Measurements from ENCODE around the gene SLC25A30.

The SLC25A30 gene, protein sequence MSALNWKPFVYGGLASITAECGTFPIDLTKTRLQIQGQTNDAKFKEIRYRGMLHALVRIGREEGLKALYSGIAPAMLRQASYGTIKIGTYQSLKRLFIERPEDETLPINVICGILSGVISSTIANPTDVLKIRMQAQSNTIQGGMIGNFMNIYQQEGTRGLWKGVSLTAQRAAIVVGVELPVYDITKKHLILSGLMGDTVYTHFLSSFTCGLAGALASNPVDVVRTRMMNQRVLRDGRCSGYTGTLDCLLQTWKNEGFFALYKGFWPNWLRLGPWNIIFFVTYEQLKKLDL

GRCh38 chr13:45417790-45418534 lies at the start of gene SLC25A30:
TSS of gene SLC25A30 (minus strand) at chr13:45418373. CDS start at chr13:45411425, 6,948 bp downstream.
- peak; percentile 92 for DNase-seq (ENCODE audit: low read depth)

- no peak for DNase-seq (ENCODE audit: low read depth)
These were observed 48.2 kb upstream of the SLC25A30 start for GRCh38 chr13:45466359-45466758.

DNA sequence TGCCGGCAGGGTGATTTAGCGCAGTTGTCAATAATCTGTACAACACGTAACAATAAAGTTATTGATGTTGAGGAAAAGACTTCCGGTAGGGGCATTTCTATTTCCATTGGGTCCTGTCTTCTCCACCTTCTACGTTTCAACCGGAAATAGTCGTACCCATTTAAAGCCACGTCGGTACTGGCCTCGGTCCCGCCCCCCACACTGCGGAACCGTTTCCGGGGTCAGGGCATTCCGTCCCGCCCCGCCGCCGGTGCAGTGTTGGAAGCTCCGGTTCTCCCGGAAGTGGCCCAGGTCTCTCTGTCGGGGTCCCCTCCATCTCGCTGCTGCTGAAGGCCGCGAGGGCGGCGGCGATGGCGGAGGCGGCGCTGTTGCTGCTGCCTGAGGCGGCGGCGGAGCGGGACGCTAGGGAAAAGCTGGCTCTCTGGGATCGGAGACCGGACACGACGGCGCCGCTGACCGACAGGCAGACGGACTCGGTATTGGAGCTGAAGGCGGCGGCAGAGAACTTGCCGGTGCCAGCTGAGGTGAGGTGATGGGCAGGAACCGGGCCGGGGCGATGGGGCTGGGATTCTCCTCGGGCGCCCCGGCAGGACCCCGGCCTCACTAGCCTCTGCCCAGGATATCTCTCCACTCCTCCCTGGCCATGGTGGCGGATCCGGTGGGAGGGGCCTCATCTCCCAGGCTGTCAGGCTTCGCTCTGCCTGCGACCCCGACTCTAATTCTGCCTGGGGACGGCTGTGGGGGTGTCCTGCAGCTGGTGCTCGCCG lies 46.7 kb upstream of the SLC25A30 start, which contains the start of gene COG3:
Gene COG3, plus strand, starts transcription at position 253 of the 767 bp plus-strand sequence. Its CDS starts 98 bp downstream, at position 351.
- peak; percentile 93 for DNase-seq (ENCODE audit: low read depth)

DNA sequence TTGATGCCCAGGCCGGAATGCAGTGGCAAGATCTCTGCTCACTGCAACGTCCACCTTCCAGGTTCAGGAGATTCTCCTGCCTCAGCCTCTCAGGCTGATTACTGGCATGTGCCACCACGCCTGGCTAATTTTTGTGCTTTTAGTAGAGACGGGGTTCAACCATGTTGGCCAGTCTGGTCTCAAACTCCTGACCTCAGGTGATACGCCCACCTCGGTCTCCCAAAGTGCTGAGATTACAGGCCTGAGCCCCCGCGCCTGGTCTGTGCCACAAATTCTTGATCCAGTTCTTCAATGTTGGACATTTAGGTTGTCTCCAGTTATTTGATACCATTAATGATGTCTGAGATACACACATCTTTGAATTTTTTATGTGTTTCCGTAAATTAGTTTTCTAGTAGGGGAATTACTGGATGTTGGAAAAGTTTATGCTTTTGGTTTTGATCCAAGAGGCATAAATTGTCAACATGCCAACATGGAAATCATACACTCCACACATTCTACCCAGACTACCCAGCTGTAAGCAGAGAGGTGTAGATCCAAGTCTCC lies 46.0 kb upstream of the SLC25A30 start:
- DNase-seq (ENCODE audit: low read depth), result no peak

DNA sequence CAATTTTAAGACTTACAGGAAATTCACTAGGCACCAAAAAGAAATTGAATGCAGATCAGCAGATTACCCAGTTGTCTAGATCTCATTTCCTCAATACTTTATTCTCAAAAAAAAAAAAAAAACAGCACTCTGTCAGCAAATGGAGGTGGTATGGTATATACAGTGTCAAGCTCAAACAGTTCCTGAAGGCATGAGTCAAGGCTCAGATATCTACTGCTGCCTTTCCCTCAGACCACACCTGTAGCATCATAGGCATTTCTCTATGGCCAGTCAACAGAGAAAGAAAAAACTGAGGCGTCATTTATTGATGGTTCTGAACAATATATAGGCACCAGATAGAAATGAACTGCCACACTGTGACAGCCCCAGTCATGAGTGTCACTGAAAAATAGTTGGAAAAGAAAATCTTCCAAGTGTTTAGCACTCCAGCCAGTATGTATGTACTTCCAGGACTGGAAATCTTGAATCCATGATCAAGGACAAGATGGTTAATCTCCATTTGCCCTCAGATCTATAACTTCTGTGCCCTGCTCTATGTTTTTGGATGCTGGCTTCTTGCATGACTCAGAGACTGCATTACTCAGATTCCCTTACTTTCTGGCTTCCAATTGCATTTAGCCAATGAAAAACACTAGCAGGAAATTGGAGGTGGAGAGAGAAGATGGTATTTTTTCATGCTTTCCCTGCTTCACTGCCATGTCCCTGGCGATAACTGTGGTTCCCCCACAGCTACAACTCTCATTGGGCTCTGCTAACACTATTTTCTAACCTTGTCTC lies 38.2 kb upstream of the SLC25A30 start:
- no peak for DNase-seq (ENCODE audit: low read depth)

GRCh38 chr13:45454204-45454603 lies 36.0 kb upstream of the SLC25A30 start:
- no peak for DNase-seq (ENCODE audit: low read depth)

GRCh38 chr13:45451282-45451681 lies 33.1 kb upstream of the SLC25A30 start:
- no peak for DNase-seq (ENCODE audit: low read depth)

DNA sequence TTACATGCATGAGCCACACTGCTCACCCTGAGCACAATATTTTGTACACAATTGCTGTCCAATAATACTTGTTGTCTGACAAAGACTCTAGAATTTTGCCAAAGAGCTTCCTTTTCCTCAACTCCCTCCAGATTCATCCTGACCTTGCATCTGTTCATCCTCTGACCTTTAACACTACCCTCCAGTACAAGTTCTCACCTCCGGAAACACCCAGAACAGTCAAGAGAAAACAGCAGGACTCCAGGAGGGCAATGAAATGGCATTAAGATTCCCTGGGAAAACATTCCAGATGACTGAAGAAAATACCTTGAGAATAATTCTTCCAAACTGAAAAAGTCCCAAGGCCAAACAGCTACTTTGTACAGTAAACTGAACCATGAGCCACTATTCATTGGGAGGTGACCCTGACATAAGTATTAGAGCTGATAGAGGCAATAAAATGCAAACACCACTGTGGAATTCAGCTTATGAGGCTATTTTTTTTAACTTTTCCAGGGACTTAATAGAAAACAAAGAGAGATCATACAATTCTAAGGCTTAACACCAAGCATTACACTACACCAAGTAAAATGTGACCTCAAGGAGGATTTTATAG lies 30.9 kb upstream of the SLC25A30 start:
- DNase-seq (ENCODE audit: low read depth), result no peak

DNA sequence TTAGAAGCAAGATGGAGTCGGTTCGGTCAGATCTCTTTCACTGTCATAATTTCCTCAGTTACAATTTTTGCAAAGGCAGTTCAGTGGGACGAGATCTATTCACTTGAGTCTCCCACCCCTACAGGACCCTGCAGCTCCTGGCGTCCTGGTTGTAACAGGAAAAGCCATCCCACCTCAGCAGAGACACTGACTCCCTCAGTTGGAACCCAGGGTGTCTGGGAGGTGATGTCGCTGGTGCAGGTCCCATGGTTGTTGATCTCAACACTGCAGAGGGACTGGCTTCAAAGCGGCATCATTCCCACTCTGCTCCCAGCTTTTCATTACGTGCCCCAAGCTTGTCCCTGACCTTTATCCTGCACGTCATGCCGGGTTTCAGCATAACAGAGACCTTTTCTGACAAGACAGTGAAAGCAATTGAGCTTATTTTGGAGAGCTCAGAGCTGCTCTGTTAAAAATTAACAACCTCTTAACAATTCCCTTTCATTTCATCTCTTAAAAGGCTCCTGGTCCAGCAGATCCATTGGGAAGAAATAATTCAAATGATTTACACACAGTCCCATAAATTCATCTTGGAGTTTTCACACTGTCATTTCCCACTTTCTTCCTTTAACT lies 29.0 kb upstream of the SLC25A30 start:
- no peak for DNase-seq (ENCODE audit: low read depth)

GRCh38 chr13:45446181-45446580 lies 28.0 kb upstream of the SLC25A30 start:
- DNase-seq (ENCODE audit: low read depth), result no peak

GRCh38 chr13:45445053-45445452 lies 26.9 kb upstream of the SLC25A30 start:
- no peak for DNase-seq (ENCODE audit: low read depth)

DNA sequence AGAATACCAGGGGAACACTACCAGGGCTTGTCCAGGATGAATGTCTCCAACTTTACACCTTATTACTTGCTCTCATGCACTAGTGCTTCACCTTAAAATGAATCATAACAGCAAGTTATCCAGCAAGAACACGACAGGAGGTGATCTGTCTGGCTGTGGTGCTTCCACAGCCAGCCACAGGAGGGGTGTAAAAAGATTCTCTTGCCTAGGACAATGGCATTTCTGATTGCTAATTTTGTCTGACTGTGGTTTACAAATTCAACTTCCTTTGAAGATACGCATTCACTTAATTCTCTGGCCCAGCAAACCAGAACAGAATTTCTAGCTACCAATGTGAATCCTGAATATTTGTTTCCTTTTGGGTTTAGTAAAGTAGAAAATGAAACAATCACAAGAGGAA lies 23.5 kb upstream of the SLC25A30 start:
- DNase-seq (ENCODE audit: low read depth), result no peak

- no peak for DNase-seq (ENCODE audit: low read depth)
These were observed 21.7 kb upstream of the SLC25A30 start for GRCh38 chr13:45439781-45440462.

DNA sequence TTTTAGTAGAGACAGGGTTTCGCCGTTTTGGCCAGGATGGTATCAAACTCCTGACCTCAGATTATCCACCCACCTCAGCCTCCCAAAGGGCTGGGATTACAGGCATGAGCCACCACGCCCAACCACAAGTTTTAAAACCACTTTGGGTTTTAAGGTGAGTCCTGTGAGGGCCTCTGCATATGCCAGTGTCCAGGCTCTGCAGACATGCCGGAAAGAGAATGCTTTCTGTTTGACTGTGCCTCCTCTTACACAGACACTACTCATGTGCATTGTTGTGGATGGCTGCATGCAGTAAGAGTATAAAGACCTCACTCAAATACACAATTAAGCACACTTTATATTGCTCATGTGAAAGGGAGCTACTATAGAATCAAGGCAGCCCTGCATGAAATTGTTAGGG lies 20.8 kb upstream of the SLC25A30 start:
- DNase-seq (ENCODE audit: low read depth), result no peak

DNA sequence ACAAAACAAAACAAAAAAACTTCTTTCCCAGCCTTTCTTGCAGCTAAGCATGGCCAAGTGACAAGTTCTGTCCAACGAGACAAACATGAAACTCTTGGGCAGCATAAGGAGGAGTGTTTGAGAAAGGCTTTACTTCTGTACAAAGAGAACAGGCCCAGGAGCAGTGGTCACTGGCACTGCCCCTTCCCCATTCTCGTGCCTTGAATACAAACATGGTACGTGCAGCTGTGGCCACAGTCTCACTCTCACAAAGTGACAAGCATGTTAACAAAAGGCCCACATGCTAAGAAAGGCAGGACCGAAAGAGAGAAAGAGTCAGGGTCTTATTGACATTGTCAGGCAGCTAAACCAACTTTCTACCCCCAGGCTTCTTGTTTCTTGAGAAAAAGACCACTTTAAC lies 19.8 kb upstream of the SLC25A30 start:
- no peak for DNase-seq (ENCODE audit: low read depth)

DNA sequence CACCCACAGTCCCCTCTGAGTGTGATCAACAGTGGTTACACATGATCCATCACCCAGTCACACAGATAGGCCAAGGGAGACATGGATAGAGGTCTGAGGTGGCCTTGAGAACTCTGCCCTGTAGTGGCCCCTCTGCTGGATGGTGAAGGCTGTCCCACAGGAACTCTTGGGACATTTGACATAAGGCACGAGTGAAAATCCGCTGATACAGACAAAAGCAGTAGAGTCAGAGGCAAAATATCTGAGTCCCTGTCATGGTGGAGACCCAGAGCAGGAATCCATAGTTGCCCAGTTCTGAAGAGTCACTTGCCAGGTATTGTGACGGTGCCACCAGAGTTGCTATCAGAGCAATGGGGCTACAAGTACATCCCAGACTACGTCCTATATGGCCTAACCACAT lies 18.8 kb upstream of the SLC25A30 start:
- DNase-seq (ENCODE audit: low read depth), result no peak

- no peak for DNase-seq (ENCODE audit: low read depth)
These were observed 18.2 kb upstream of the SLC25A30 start for GRCh38 chr13:45436332-45436731.

DNA sequence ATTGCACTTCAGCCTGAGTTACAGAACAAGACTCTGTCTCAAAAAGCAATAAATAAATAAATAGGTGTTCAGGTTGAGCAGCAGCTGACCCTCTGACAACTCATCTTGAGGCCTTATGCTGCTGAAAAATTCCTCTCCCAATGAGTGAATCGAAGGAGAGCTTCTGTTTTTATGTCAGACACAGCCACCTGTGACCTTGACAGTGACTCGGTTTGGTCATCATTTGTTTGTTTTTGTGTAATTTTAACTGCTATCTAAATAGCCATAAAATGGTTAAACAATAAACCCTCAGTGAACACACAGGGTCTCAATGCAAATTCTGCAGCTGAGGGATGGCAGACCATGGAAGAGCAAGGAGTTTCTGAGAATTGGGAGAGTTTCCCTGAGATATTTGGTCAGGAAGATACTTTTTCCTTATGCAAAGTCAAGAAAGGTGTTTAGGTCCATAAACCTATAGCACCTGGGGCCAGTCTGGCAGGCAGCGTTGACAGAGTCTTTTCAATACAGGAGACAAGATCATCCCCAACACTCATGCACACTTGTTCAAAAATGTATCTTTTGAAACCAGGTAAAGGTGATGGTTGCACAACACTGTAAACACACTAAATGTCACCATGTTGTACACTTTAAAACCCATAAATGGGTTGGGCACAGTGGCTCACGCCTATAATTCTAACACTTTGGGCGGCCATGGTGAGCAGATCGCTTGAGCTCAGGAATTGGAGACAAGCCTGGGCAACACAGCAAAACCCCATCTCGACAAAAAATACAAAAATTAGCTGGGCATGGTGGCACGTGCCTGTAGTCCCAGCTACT lies 16.6 kb upstream of the SLC25A30 start:
- DNase-seq (ENCODE audit: low read depth), result no peak

GRCh38 chr13:45433381-45433790 lies 15.2 kb upstream of the SLC25A30 start:
- DNase-seq (ENCODE audit: low read depth), result no peak

Data from stimulated activated CD8-positive, alpha-beta memory T cell treated with anti-CD3 and anti-CD28 coated beads, Interleukin-4, amount 100 ng/mL, for 24 hours (primary cell).